ENCODE measurements around the gene CUX1.

The CUX1 gene

GRCh38 chr7:102258749-102259107 is 441.3 kb downstream of the CUX1 start:
- no peak for DNase-seq

GRCh38 chr7:102260856-102261255 is 443.4 kb downstream of the CUX1 start:
- DNase-seq, result no peak

- no peak for DNase-seq
Observed at GRCh38 chr7:102261451-102261850, 444.0 kb downstream of the CUX1 start.

GRCh38 chr7:102262546-102262945 is 445.1 kb downstream of the CUX1 start:
- no peak for DNase-seq

- no peak for DNase-seq
Observed at GRCh38 chr7:102264367-102264891, 447.0 kb downstream of the CUX1 start.

GRCh38 chr7:102266541-102266940 is 449.1 kb downstream of the CUX1 start:
- DNase-seq, result no peak

GRCh38 chr7:102268635-102269034 is 451.2 kb downstream of the CUX1 start:
- no peak for DNase-seq

GRCh38 chr7:102270178-102270887 is 452.9 kb downstream of the CUX1 start:
- no peak for DNase-seq

- DNase-seq, result no peak
Observed at GRCh38 chr7:102271158-102271798, 453.9 kb downstream of the CUX1 start.

- DNase-seq, result peak; percentile 79
Observed at GRCh38 chr7:102272075-102272916, 454.9 kb downstream of the CUX1 start.

- DNase-seq, result no peak
Observed at GRCh38 chr7:102272917-102273748, 455.7 kb downstream of the CUX1 start.

- DNase-seq, result no peak
Observed at GRCh38 chr7:102273749-102274712, 456.6 kb downstream of the CUX1 start.

GRCh38 chr7:102275123-102275703 is 457.8 kb downstream of the CUX1 start:
- DNase-seq, result no peak

- no peak for DNase-seq
Observed at GRCh38 chr7:102277901-102278300, 460.5 kb downstream of the CUX1 start.

GRCh38 chr7:102279537-102280400 is 462.3 kb downstream of the CUX1 start:
- DNase-seq, result peak; percentile 57

GRCh38 chr7:102280521-102280920 is 463.1 kb downstream of the CUX1 start:
- DNase-seq, result no peak

- DNase-seq, result no peak
Observed at GRCh38 chr7:102281785-102282184, 464.4 kb downstream of the CUX1 start.

- no peak for DNase-seq
Observed at GRCh38 chr7:102282465-102283362, 465.3 kb downstream of the CUX1 start.

Data from activated CD4-positive, alpha-beta T cell treated with anti-CD3 and anti-CD28 coated beads, Interleukin-2, amount 50 U/mL, for 1 hour (primary cell).